MV-4-11 (cell line): Measurements from ENCODE around the gene AKR1C3.
"Not testable (repeated sequence)": the region's sequence is repeated elsewhere in the genome, so short reads cannot be mapped to it uniquely, and the experiment has no call there.

Experiments
- DNase-seq: peaks from one replicate; lab custom pipeline; 2025; lab: John Stamatoyannopoulos, UW

Gene AKR1C3

DNA sequence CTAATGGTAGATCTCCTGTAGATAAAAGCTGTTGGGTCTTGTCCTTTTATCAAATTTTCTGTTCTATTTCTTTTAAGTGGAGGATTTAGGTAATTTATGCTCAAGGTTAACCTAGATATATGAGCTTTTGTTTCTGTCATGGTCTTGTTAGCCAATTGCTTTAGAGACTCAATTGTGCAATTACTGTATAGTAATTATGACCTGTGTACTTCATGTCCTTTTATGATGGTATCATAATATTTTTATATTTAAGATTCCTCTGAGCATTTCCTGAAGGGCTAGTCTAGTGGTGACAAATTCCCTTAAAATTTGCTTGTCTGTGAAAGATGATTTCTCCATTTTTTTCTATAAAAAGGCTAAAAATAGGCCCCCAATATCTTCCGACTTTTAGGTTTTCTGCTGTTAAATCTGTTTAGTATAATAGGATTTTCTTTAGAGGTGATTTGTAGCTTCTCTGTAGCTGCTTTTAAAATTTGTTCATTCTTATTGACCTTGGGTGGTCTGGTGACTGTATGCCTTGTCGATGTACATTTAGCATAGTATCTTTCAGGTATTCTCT is 5.4 kb upstream of the AKR1C3 start:
- DNase-seq, result no peak

DNA sequence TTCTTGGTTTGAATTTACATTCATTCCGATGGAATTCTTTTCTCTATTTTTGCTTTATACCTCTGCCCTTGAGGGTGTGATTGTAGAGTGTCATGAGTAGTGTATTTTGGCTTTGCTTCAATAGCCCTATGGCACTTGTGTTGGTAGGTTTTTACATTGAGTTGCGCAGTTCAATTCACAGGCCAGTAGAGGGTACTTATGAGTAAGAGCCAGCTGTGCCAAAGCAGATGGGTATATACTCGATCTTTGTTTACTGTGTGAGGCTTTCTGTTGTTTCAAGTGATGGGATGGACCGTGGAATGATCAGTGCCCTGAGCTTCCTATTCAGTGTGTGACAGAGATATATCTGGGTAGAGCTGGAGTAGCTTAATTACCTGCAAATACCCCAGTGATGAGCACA is 4.3 kb upstream of the AKR1C3 start:
- peak; percentile 76 for DNase-seq

DNA sequence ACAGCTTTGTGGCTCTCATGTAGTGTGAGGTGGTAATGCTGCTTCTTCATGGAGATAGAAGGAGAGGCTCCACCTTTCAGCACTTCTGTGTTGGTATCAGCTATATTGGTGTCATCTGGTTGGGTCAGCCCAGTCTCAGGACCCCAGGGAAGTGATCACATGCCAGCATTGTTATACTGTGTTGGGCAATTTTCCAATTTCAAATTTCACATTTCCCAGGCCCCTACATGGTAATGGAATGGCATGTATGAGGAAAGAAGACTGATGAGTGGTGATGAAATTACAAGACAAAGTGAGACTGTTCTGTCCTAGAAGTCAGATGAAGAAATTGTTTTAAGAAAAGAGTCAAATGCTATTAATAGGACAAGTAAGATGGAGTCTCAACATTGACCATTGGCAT is 3.7 kb upstream of the AKR1C3 start:
- peak; percentile 31 for DNase-seq

DNA sequence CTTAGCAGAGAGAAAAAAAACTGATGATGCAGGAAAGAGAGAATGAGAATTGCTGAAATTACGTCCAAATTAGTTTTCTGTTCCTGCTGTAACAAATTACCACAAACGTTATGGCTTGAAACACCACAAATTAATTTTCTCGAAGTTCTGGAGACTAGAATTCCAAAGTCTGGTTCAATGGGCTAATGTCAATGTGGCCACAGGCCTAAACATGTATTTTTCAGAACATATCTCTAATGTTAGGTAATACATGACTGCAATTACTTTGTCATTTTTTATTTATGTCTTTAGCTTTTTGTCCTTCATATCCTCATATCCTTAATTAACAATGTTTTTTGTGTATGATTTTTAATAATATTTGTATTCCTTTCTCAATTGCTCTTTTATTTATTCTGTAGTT is 3.0 kb upstream of the AKR1C3 start:
- DNase-seq, result no peak

DNA sequence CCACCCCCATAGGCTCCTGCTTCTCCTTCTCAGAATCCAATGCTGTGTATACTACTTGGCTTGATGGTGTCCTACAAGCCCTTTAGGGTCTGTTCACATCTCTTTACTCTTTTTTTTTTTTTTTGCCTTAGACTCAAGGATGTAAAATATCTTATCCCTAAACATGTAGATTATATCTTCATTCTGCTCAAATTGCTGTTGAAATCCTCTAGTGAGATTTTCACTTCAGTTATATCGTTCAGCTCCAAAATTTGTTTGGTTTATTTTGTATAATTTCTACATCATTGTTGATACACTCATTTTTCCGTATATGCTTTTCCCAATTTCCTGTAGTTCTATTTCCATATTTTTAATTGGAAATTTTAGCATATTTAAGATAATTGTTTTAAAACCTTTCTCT is 1.8 kb upstream of the AKR1C3 start:
- DNase-seq, result no peak

DNA sequence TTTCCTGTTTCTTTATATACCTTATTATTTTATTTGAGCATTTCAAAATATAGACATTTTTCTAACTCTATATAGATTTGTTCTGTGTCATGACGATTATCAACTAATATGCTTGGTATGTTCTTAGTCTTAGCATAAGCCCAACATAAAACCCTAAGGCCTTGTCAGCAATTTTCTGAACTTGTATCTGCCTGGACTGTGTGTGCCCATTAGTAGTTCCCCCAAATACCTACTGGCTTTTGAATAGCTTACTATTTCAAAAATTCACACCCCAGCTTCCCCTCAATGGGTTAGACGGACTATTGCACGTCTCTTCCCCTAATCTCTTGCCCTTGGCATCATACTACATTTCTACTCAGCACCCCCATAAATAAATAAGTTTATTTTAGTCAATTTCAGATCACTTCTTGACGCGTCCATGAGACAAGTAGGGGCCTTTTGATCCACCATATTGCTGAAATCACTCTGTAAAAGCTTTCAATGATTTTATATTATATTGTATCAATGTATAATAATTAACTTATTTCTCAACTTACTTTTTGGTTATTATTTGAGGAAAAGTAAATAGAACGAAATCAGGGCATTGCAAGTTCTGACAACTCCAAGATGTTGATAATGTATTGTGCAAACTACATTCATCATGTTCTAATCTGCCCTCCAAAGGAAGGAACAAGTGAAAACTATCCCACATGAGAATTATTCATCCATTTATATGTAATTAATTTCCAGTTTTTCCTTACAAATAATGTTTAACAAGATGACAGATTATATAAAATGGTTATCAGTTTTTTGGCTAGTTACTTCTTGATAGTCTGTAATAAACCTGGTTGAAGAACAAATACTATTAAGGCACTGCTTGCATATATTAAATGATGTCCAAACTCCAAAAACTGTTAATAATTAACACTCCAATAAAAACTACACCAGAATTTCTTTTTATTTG is 1.1 kb upstream of the AKR1C3 start:
- no peak for DNase-seq

DNA sequence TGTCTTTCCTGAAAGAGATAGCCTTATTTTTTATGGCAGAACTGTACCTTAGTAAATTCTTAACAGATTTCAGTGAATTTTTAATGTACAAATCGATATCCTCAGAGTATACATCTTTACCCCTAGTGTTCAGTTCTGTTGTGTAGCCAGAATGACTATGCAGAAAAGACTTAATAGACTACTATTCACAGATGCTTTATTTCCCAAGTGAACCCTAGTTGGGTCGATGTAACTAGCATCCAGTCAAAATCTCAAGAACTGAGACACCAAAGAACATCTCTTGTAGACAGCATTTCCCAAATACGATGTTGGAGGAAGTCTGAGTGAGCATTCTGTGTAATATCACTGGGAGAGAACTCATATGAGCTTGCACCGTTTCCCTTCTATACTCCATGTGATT is 1.5 kb downstream of the AKR1C3 start:
- DNase-seq, result no peak

DNA sequence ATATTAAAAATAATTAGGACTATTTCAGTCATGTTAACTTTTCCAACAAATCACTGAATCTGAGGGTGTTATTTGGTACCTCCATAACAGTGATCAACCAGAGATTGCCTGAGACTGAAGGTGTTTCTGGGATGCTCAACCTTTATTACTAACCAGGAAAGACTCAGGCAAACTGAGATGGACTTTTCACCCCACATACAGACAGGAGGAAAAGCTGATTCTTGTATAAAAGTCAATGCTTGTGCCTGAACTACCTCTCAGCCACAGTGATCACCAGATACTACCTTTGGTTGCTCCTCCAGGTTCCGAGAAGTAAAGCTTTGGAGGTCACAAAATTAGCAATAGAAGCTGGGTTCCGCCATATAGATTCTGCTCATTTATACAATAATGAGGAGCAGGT is 1.9 kb downstream of the AKR1C3 start:
- no peak for DNase-seq

DNA sequence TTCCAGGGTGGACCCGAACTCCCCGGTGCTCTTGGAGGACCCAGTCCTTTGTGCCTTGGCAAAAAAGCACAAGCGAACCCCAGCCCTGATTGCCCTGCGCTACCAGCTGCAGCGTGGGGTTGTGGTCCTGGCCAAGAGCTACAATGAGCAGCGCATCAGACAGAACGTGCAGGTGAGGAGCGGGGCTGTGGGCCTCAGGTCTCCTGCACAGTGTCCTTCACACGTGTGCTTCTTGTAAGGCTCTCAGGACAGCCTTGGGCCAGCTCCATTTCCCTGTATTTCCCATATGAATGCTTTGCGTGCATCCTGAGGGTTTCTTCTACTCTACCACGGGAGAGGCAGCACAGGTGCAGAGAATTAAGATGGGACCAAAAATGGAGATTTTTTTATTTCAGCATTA is 8.3 kb downstream of the AKR1C3 start:
- not testable (repeated sequence) for DNase-seq

DNA sequence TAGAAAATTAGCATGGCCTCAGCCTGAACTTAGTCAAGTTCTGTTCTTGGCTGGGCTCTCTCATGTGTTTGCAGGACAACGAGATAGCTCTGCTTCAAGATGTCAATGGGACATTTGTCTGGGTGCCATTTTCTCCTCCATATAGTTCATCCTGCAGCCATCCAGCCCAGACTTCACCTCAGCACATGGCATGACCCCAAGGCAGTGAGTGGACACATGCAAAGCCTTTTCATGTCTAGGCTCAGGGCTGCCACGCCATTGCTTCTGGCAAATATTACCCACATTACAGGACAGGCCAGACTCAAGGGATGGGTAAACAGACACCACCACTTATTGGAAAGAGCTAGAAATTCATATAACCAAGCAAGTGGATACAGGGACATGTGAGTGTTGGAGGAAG is 9.3 kb downstream of the AKR1C3 start:
- DNase-seq, result no peak

DNA sequence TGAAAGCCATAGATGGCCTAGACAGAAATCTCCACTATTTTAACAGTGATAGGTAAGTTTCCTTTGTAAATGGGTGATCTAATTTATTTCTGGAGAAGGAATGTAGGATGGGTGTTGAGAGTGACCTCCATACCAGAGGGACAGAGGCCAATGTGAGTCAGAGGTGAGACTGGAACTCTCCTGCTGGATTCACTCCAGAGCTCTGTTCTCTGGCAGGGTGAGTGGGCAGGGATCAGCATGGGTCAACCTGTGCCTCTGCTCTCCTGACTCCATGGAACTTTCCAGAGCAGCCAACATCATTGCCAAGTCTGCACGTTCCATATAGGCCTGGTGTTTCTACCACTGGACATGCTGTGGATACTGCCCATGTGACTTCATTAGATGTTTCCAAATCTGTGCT is 11.4 kb downstream of the AKR1C3 start:
- no peak for DNase-seq

DNA sequence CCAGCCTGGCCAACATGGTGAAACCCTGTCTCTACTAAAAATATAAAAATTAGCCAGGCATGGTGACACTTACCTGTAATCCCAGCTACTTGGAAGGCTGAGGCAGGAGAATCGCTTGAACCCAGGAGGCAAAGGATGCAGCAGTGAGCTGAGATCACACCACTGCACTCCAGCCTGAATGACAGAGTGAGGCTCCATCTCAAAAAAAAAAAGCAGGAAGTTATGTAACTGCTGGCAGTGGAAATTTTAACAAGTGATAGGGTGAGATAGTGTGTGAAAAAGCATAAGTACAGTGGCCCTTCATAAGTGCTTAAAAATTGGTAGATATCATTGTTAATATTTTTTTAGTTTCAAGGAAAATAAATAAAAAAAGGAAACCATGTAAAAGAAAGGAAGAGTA is 12.3 kb downstream of the AKR1C3 start:
- DNase-seq, result peak; percentile 29

DNA sequence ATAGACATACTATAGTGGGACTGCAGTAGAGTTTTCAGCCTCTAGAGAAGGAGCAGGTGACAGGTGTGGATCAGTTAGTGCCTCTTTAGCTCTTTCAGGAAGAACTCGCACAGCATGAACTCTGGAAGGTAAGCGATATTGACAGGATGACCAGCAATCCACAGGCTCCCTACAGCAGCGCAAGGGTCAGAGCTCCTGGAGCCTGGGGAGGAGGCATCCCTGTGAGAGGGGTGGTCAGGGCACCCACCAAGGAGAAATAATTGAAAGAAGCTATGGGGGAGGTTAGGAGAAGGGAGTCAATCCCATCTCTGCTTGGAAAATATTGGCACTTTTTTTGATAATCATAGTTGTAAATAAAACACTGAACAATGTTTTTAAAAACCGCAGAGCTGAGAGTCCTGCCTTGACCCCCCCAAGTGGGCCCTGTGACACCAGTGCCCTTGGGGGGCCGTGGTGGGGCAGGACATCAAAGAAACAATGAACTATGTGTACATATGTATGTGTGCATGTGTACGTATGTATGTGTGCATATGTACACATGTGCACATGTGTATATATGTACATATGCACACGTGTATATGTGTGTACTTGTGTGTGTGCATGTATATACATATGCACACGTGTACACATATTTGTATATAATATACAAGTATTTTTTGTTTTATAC is 13.8 kb downstream of the AKR1C3 start:
- DNase-seq, result no peak

DNA sequence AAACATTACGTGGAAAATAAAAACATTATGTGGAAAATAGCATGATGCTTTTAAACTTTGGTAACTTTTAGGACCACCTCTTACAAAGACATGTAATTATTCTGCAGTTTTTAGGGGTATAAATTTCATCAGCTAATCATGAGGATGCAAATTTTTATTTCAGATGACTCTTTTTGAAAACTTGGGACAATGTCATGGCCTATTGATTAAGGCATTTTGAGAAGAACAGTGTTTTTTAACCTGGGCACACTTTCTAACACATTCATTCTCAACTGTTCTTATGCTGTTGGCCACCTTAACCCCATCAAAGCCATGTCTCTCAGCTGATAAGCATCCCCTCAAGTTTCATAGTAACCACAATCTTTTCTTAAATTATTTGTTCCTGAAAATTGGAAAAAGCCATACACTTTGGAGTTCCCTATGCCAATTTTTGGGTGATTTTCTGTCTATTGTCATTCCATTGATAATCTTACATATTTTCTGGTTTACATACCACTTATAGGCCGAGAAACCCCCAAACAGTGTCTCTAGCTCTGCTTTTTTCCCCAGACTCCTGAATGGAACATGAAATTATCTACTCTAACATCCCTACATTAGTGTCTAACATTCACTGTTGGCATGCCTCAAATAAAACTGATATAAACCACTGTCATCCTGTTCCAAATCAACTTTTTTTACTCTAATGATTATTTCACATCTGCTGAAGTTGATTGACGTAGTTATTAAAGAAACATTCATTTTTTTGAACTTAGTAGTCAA is 14.6 kb downstream of the AKR1C3 start:
- DNase-seq, result no peak

DNA sequence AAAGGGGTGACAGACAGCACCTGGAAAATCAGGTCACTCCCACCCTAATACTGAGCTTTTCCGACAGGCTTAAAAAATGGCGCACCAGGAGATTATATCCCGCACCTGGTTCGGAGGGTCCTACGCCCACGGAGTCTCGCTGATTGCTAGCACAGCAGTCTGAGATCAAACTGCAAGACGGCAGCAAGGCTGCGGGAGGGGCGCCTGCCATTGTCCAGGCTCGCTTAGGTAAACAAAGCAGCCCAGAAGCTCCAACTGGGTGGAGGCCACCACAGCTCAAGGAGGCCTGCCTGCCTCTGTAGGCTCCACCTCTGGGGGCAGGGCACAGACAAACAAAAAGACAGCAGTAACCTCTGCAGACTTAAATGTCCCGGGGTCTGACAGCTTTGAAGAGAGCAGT is 15.6 kb downstream of the AKR1C3 start:
- DNase-seq, result not testable (repeated sequence)

DNA sequence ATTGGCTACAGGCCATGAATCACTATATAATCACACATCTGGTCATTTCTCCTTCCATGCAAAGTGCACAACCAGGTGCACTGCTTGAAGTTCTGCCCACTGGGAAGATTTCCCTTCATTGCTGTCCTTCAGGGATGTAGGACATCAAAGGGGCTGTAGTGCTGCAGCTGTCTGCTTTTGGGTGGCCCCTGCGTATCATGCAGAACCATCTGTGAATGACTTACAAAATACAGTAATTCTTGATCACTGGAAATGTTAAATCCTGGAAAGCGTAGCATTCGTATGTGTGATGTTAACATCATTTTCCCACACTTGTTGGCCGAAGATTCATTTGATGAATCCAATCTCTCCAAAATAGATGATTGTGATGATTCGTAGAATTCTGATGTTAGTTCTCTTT is 22.4 kb downstream of the AKR1C3 start:
- no peak for DNase-seq

DNA sequence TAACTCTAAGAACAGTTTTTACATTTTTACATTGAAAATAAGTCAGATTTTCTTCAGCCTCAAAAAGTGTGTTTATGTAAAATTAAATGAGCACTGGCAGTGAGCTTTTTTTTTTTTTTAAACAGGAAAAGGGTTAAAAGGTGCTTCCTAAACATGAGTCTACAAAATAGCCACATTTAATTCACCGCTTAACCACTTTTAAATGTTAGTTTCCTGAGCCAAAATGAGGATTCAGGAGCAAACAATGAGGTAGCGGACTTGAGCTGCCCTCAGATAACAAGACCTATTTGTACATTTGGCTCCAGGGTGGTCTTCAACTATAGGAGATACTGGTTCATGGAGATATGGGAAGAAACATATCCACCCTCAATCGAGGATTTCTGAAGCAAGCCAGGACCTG is 22.8 kb downstream of the AKR1C3 start:
- no peak for DNase-seq

DNA sequence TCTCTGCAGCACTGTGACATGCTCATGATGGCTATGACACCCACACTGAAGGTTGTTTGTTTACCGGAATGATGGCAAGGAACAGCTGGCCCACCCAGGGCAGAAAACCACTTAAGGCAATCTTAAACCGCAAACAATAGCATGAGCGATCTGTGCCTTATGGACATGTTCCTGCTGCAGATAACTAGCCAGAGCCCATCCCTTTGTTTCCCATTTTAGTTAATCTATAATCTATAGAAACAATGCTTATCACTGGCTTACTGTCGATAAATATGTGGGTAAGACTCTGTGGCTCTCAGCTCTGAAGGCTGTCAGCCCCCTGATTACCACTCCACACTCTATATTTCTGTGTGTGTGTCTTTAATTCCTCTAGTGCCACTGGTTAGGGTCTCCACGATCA is 25.8 kb downstream of the AKR1C3 start:
- not testable (repeated sequence) for DNase-seq

DNA sequence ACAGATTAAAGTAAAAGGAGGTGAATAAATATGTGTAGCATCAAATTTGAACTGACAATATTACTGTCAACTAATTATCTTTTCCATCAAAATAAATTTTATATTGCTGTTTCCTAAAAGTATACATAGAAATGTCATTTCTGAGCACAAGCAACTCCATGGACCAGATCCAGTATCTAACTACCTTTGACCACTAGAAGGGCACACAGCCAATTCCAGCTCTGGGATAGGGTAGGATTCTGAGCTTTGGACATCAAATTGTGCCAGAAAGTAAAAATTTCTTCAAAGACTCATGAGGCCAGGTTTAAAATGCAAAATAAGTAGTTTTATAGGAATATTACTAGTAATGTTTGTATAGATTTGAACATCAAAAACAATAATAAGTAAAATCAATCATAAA is 29.7 kb downstream of the AKR1C3 start:
- no peak for DNase-seq

DNA sequence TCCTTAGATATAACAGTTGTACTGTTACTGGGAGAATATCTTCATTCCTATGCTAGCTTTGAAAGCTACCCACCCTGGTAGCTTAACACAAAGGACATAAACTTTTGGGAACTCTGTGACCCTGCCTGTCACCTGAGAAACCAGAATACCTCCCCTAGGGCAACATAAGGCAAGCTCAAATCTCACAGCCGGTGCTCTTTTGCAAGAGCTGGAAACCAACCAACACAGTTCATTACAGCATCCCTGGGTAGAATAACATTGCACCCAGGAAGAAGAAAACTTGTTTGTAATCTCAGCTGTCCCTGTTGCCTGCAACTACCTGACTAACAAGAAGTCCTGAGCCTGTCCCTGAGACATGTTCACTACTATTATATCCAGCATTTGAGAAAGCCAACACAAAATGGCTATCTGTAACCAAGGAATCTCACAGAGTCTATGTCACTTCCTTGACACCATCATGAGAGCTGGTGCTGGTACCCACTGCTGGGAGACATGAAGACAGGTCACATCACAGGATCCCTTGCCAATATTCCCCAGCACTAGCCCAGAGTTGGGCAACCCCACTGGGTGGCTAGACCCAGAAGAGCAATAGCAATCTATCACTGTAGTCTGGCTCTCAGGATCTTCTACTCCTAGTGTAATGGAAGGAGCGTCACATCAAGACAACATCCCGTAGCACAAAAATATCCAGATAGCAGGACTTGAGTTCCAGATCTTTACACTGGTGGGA is 31.3 kb downstream of the AKR1C3 start:
- no peak for DNase-seq

DNA sequence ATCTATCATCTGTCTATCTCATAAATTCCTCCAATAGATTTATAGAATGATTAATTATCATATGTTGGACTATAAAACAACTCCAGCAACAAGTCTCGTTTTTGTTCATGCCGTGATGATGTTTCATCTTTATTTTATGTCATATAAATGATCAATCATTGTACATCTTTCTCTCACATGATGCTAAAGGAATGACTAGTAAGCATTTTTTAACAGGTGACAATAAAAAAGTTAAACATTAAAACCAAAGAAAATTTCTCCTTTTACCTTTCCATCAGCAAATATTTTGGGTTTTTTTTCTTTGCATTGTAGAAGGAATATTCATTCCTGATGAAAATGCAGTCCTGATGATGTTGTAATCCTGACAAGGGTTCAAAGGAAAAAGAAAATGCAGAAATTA is 41.4 kb downstream of the AKR1C3 start:
- DNase-seq, result no peak
